Trophoblast cell (in vitro differentiated cells and primary cell): Measurements from ENCODE around the gene CD63.

Source experiments
- DNase-seq, 2 donors: peaks; one replicate each; pipeline ENCODE4 v3.0.0-alpha.2; 2016
- H2AFZ ChIP-seq: 2 replicates; pipeline ENCODE4 v1.6.1; 2013; ENCODE audit warnings: low read length, moderate library complexity, mild to moderate bottlenecking; ENCODE audit not compliant: insufficient read depth, poor library complexity
- H2AK5ac ChIP-seq: 2 replicates; pipeline ENCODE4 v1.6.1; 2013; ENCODE audit warnings: mild to moderate bottlenecking, low read length
- H2BK120ac ChIP-seq: 2 replicates; pipeline ENCODE4 v1.6.1; 2013; ENCODE audit warnings: low read length, mild to moderate bottlenecking, moderate library complexity; ENCODE audit not compliant: insufficient read depth, poor library complexity
- H2BK12ac ChIP-seq: 2 replicates; pipeline ENCODE4 v1.6.1; 2013; ENCODE audit warnings: mild to moderate bottlenecking, low read length, moderate library complexity
- H2BK5ac ChIP-seq: 2 replicates; pipeline ENCODE4 v1.6.1; 2013; ENCODE audit warnings: low read length, low read depth, moderate library complexity, mild to moderate bottlenecking; ENCODE audit not compliant: poor library complexity
- H3K14ac ChIP-seq: 2 replicates; pipeline ENCODE4 v1.6.1; 2013; ENCODE audit warnings: mild to moderate bottlenecking, low read length
- H3K18ac ChIP-seq: 2 replicates; pipeline ENCODE4 v1.6.1; 2013; ENCODE audit warnings: mild to moderate bottlenecking, low read length
- H3K23ac ChIP-seq: 2 replicates; pipeline ENCODE4 v1.6.1; 2013; ENCODE audit warnings: low read length
- H3K27ac ChIP-seq: 2 replicates; pipeline ENCODE4 v1.5.1; 2013; ENCODE audit warnings: low read depth, mild to moderate bottlenecking, inconsistent platforms, low read length, moderate library complexity
- H3K27me3 ChIP-seq: 2 replicates; pipeline ENCODE4 v1.6.1; 2013; ENCODE audit warnings: inconsistent platforms, mild to moderate bottlenecking, low read length, moderate library complexity; ENCODE audit not compliant: insufficient read depth
- H3K36me3 ChIP-seq, 2 experiments: 1 replicate in 1 of 2; 2 replicates in 1 of 2; pipeline ENCODE4 v1.6.1; 2013; ENCODE audit warnings: low read length in 2 of 2, mild to moderate bottlenecking in 2 of 2, moderate library complexity in 1 of 2; ENCODE audit not compliant: insufficient read depth in 2 of 2, control insufficient read depth in 1 of 2
- H3K4ac ChIP-seq: 2 replicates; pipeline ENCODE4 v1.6.1; 2013; ENCODE audit warnings: low read depth, mild to moderate bottlenecking, low read length, moderate library complexity
- H3K4me1 ChIP-seq, 2 experiments: 1 replicate in 1 of 2; 2 replicates in 1 of 2; pipeline ENCODE4 v1.6.1; 2013; ENCODE audit warnings: low read length in 2 of 2, mild to moderate bottlenecking in 2 of 2, moderate library complexity in 1 of 2; ENCODE audit not compliant: insufficient read depth in 2 of 2, control insufficient read depth in 1 of 2
- H3K4me2 ChIP-seq: 2 replicates; pipeline ENCODE4 v1.6.1; 2013; ENCODE audit warnings: inconsistent platforms, mild to moderate bottlenecking, low read length, moderate library complexity
- H3K4me3 ChIP-seq: 2 replicates; pipeline ENCODE4 v1.5.1; 2013; ENCODE audit warnings: mild to moderate bottlenecking, low read depth, low read length, inconsistent platforms
- H3K79me1 ChIP-seq: one replicate; pipeline ENCODE4 v1.6.1; 2013; ENCODE audit warnings: low read length
- H3K79me2 ChIP-seq: 2 replicates; pipeline ENCODE4 v1.6.1; 2013; ENCODE audit warnings: low read length, mild to moderate bottlenecking; ENCODE audit not compliant: control insufficient read depth, insufficient read depth, poor library complexity
- H3K9ac ChIP-seq: 2 replicates; pipeline ENCODE4 v1.6.1; 2013; ENCODE audit warnings: mild to moderate bottlenecking, low read length
- H3K9me3 ChIP-seq: 2 replicates; pipeline ENCODE4 v1.6.1; 2013; ENCODE audit warnings: low read depth, mild to moderate bottlenecking, control low read depth, inconsistent platforms, low read length; ENCODE audit not compliant: insufficient read depth
- H4K12ac ChIP-seq: 2 replicates; pipeline ENCODE4 v1.6.1; 2013; ENCODE audit warnings: low read depth, mild to moderate bottlenecking, low read length, moderate library complexity
- H4K8ac ChIP-seq: 2 replicates; pipeline ENCODE4 v1.6.1; 2013; ENCODE audit warnings: low read depth, mild to moderate bottlenecking, low read length, moderate library complexity
- H4K91ac ChIP-seq: one replicate; pipeline ENCODE4 v1.6.1; 2013; ENCODE audit warnings: low read depth, mild to moderate bottlenecking, low read length, moderate library complexity
- WGBS: extraction: QIAGEN DNeasy Blood & Tissue Kit; methylation state at CpG from one replicate; pipeline ENCODE4 v1.1.7; 2013; ENCODE audit warnings: missing lambda C conversion rate; ENCODE audit not compliant: insufficient read length, insufficient coverage; ENCODE audit errors: extremely low coverage; 5-methylcytosine and 5-hydroxymethylcytosine counted together

The CD63 gene

DNA sequence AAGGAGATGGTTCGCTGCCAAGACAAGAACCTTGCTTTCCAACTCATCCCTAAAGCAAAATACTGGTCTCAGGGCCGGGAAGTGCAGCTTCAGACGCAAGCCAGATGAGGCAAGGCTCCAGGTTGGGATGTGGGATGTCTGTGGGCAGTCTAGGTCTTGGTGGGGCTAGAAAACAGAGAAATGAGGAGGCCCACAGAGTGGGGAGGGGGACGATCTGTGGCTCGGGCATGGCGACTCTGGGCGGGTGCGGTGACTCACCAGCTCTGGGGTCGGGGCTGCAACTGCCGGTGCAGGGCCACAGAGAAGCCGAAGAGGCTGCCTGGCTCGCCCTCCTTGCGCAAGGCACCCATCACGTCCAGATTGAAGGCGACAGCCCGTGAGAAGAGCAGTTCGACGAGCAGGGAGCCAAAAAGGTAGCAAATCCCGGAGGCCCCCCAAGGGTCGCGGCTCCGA, 21.6 kb downstream of the CD63 start:
- no peak overlapping the region for H2BK12ac ChIP-seq
- peak overlapping the region; percentile 87 for H3K4me2 ChIP-seq
- no peak overlapping the region for H3K14ac ChIP-seq
- H4K8ac ChIP-seq = no peak overlapping the region
- no peaks in the 10 kb centered on the region for H3K79me2 ChIP-seq
- no peak overlapping the region for H3K4ac ChIP-seq
- H4K91ac ChIP-seq = no peak overlapping the region
- no peak overlapping the region for H3K18ac ChIP-seq
- no peak overlapping the region for H2BK5ac ChIP-seq
- H3K9me3 ChIP-seq = peaks cover 1% of the 10 kb centered on the region
- DNase-seq = no peak
- H3K27ac ChIP-seq = no peak overlapping the region
- H3K4me1 ChIP-seq = peaks cover 2 to 8% of the 10 kb centered on the region in 2 experiments
- no peak overlapping the region for H3K23ac ChIP-seq
- no peak overlapping the region for H3K9ac ChIP-seq
- peak overlapping the region; percentile 67 for H2AFZ ChIP-seq
- H3K27me3 ChIP-seq = peaks cover 19% of the 10 kb centered on the region
- H2AK5ac ChIP-seq = no peak overlapping the region
- H3K79me1 ChIP-seq = no peaks in the 10 kb centered on the region
- no peak overlapping the region for H2BK120ac ChIP-seq
- no CpG with 5 or more reads among the region's 22 CpGs for WGBS
- H3K36me3 ChIP-seq = no peaks in the 10 kb centered on the region
- H4K12ac ChIP-seq = no peak overlapping the region
- peak overlapping the region; percentile 50 for H3K4me3 ChIP-seq

DNA sequence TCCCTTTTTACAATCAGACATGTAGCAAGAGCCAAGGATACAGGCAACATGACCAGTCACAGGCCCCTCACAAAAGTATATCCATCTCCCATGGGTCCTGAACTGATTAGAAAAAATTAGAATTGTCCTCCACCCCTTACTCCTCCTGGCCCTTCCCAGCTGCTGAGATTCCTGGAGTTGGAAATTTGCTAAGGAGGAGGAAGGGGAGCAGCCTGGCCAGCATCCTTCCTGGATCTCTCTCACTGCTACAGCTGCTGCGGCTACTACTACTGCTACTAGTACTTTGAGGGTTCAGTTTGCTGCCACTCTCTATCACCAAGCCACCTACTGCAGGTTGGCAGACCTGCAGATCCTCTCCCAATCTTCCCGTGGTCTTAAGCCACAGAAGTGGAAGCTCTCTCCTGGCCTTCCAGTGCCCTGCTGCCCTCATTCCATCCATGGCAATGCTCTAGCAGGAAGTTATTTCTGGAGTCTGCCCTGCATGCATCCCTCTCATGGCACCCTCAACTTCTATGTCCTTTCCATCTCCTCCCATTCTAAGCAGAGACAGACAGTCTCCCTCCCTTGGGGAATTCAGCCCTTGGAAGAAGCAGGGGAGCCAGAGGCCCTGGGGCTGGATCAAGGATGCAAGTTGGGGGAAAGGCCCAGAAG, 22.1 kb downstream of the CD63 start:
- Histone ChIP-seq H3K9me3 (peaks cover 1% of the 10 kb centered on the region), H3K23ac (no peak overlapping the region), H3K36me3 (no peaks in the 10 kb centered on the region), H2BK5ac (no peak overlapping the region), H3K4me2 (peak overlapping the region; percentile 87), H3K4me3 (no peak overlapping the region), H3K79me1 (no peaks in the 10 kb centered on the region), H3K14ac (no peak overlapping the region), H2BK12ac (no peak overlapping the region), H3K4ac (no peak overlapping the region), H3K4me1 (peaks cover 2 to 8% of the 10 kb centered on the region in 2 experiments), H4K91ac (no peak overlapping the region), H3K27me3 (peaks cover 19% of the 10 kb centered on the region), H4K8ac (no peak overlapping the region), H3K9ac (no peak overlapping the region), H2AK5ac (no peak overlapping the region), H3K18ac (no peak overlapping the region), H3K27ac (no peak overlapping the region), H2BK120ac (no peak overlapping the region), H3K79me2 (no peaks in the 10 kb centered on the region), H4K12ac (no peak overlapping the region), H2AFZ (no peak overlapping the region)
- DNase-seq = no peak
- no CpG with 5 or more reads among the region's 2 CpGs for WGBS

DNA sequence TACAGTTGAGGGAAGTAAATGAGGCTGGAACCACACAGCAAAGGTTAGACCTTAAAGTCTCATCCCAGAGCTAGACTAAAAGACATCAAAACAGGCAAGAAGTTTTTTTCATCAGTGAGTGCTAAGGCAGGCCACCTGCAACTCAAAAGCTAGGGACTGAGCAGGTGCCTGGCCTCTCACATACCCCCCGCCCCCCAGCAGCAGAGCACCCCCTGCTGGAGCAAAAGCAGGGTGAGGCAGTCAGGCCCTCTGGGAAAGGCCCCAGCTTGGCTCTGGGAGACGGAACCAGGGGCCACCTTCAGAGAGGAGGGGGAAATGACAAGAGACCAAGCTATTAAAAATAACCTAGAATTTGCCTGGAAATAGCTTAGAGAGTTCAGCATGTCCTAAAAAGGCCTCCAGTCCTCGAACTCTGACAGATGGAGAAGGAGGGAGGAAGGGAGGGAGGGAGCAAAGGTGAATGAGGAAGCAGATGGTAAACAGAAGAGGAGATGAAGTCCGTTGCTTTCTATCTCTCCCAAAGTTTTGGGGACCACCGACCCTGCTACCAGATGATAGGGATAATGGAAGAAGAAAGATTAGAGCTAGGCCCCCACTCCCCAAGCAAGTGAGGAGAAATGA, 22.9 kb downstream of the CD63 start:
- H3K4me1 ChIP-seq = peaks cover 2 to 8% of the 10 kb centered on the region in 2 experiments
- H3K79me1 ChIP-seq = no peaks in the 10 kb centered on the region
- no peak overlapping the region for H2BK12ac ChIP-seq
- no peaks in the 10 kb centered on the region for H3K79me2 ChIP-seq
- no peak overlapping the region for H3K4ac ChIP-seq
- no peaks in the 10 kb centered on the region for H3K36me3 ChIP-seq
- H3K23ac ChIP-seq = no peak overlapping the region
- no CpG with 5 or more reads among the region's 5 CpGs for WGBS
- H4K91ac ChIP-seq = no peak overlapping the region
- H3K9me3 ChIP-seq = peaks cover 3% of the 10 kb centered on the region
- H3K27ac ChIP-seq = no peak overlapping the region
- H3K18ac ChIP-seq = no peak overlapping the region
- H4K12ac ChIP-seq = no peak overlapping the region
- H3K4me3 ChIP-seq = no peak overlapping the region
- no peak for DNase-seq
- no peak overlapping the region for H2AK5ac ChIP-seq
- no peak overlapping the region for H4K8ac ChIP-seq
- H2BK5ac ChIP-seq = no peak overlapping the region
- no peak overlapping the region for H2BK120ac ChIP-seq
- H3K9ac ChIP-seq = no peak overlapping the region
- no peak overlapping the region for H3K14ac ChIP-seq
- no peak overlapping the region for H3K4me2 ChIP-seq
- H3K27me3 ChIP-seq = peaks cover 19% of the 10 kb centered on the region
- no peak overlapping the region for H2AFZ ChIP-seq

DNA sequence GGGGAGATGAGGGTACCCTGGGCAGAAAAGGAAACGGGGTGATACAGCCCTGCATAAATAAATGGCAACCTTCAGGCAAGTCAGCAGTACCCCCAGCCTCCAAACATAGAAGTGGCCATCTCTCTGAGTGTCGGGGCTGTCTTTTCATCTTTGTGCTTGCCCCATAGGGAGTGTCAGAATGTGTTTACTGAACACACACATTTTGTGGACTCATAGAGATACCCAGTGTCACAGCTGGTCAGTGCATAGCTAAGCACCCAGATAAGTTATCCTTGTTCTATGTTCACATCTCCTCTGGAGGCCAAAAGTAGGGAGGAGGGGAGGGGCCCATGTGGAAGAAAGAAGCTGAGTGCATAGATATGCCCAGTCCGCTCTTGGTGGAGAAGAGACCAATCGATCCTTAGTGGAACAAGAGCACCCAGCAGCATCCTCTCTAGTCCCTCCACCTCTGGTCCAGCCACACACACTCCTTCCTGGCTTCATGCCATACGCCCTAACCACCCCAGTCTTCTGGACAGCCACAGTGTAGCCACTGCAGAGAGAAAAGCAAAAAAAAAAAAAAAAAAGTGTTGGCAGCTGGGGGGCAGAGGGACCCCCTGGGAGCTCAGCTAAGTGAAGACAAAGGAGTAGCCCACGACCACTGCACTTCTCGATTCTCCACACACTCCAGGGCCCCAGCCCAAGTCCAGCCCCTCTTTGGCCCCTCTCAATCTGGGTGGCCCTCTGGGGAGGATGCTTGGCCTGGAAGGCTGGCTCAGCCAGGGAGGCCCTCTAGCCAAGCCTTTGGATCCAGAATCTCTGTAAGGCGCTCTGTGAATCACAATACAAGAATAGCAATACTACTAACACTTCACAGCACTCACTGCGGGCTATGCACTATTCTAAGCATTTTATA, 23.7 kb downstream of the CD63 start:
- DNase-seq = no peak
- no peak overlapping the region for H3K9ac ChIP-seq
- WGBS = no CpG with 5 or more reads among the region's 9 CpGs

More for the DNA sequence above, 23.7 kb downstream of the CD63 start:
- Histone ChIP-seq H2AK5ac (no peak overlapping the region), H3K9me3 (peaks cover 3% of the 10 kb centered on the region), H3K14ac (no peak overlapping the region), H3K18ac (no peak overlapping the region), H3K27me3 (peaks cover 19% of the 10 kb centered on the region), H4K91ac (no peak overlapping the region), H3K4me2 (no peak overlapping the region), H2AFZ (no peak overlapping the region), H2BK5ac (no peak overlapping the region), H3K36me3 (no peaks in the 10 kb centered on the region), H3K4ac (no peak overlapping the region), H3K79me2 (no peaks in the 10 kb centered on the region), H4K12ac (no peak overlapping the region), H2BK120ac (no peak overlapping the region), H3K79me1 (no peaks in the 10 kb centered on the region), H2BK12ac (no peak overlapping the region), H3K23ac (no peak overlapping the region), H3K4me1 (peaks cover 2 to 8% of the 10 kb centered on the region in 2 experiments), H3K4me3 (no peak overlapping the region), H4K8ac (no peak overlapping the region), H3K27ac (no peak overlapping the region)
